Prostate gland (tissue), 2 donors: ENCODE measurements around the gene RBFOX2. TPM values are rescaled to one million over a fixed set of nuclear protein-coding genes. Genes with fewer than 3 reads are reported as not detected.

Experiments
- DNase-seq: peaks from one replicate; pipeline ENCODE4 v3.0.0-alpha.2; 2019; ENCODE audit warnings: low spot score
- H3K27ac ChIP-seq, 2 donors: fragments of 200-600 bp; sonication (generic); 2 replicates each; pipeline ENCODE4 v1.5.1; 2017 to 2019
- H3K27me3 ChIP-seq: fragments of 200-600 bp; sonication (generic); replicated peaks from 2 replicates; pipeline ENCODE4 v1.5.1; 2019; ENCODE audit not compliant: insufficient read depth
- H3K36me3 ChIP-seq, 2 donors: fragments of 200-600 bp; sonication (generic); 1 replicate in 1 of 2; 2 replicates in 1 of 2; pipeline versions ENCODE4 v1.5.1 to v1.8.1; 2017 to 2019
- H3K4me1 ChIP-seq: fragments of 200-600 bp; sonication (generic); replicated peaks from 2 replicates; pipeline ENCODE4 v1.5.1; 2019
- H3K4me3 ChIP-seq, 2 donors: fragments of 200-600 bp; sonication (generic); 2 replicates each; pipeline ENCODE4 v1.5.1; 2017 to 2019
- H3K9me3 ChIP-seq: fragments of 200-600 bp; sonication (generic); 2 replicates; pipeline ENCODE4 v1.5.1; 2017
- POLR2A ChIP-seq: fragments of 450-650 bp; IDR thresholded peaks from one replicate; pipeline ENCODE4 v1.6.1; 2016; ENCODE audit warnings: antibody characterized with exemption, mild to moderate bottlenecking
- POLR2AphosphoS5 ChIP-seq: sonication (generic); formaldehyde crosslinking; IDR thresholded peaks from one replicate; pipeline ENCODE4 v1.6.1; 2017; ENCODE audit warnings: antibody characterized with exemption
- WGBS: methylation state at CpG from one replicate; pipeline ENCODE4 v1.1.5; 2018; 5-methylcytosine and 5-hydroxymethylcytosine counted together
- intact Hi-C: fragments of 100-400 bp; cut with DNase I; formaldehyde crosslinking; loops from one replicate; pipeline ENCODE4 v1.14.2; 2022
- total RNA-seq, 2 donors: library from RNA; depleted of rRNA; stranded (reverse); fragments of >200 nt; gene quantifications; one replicate each; pipeline ENCODE4 v1.1.0, GENCODE V29; 2016
- TF ChIP-seq, protein P1 (sequence below), 4 experiments: fragments of 200-600 bp in 2 of 4; fragments of 450-650 bp in 2 of 4; sonication (generic) in 2 of 4; IDR thresholded peaks; 1 replicate in 3 of 4; 2 replicates in 1 of 4; pipeline ENCODE4 v1.5.1; 2016 to 2019; ENCODE audit warnings: antibody characterized with exemption in 4 of 4, mild to moderate bottlenecking in 2 of 4, moderate library complexity in 2 of 4

The RBFOX2 gene
- total RNA-seq, 2 donors from 2014 or later = 59.8 to 79.4 TPM

DNA sequence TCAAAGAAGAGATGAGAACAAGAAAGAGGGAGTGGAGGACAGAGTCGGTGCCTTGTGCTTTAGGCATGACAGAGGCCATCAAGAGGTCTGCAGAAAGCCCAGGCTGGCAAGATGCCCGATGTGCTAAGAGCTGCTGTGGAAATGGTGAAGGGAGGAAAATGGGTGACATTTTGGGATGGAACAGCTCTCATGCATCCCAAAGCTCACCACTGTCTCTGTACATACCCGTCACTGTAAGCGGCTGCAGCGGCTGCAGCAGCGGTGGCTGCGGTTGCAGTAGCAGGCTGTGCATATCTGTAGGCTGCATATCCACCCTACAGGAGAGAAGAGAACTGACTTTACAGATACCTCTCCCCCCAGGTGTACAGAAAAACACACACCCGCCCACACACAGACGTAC is 282.4 kb downstream of the RBFOX2 start:
- no peak for DNase-seq
- Histone ChIP-seq H3K36me3 (no peaks in the 10 kb centered on the region), H3K4me1 (no peaks in the 10 kb centered on the region), H3K4me3 (no peak overlapping the region), H3K9me3 (no peaks in the 10 kb centered on the region), H3K27ac (no peak overlapping the region), H3K27me3 (no peaks in the 10 kb centered on the region)
- TF ChIP-seq POLR2A = no peak
- no peak for TF ChIP-seq POLR2AphosphoS5
- TF ChIP-seq, protein P1, sequence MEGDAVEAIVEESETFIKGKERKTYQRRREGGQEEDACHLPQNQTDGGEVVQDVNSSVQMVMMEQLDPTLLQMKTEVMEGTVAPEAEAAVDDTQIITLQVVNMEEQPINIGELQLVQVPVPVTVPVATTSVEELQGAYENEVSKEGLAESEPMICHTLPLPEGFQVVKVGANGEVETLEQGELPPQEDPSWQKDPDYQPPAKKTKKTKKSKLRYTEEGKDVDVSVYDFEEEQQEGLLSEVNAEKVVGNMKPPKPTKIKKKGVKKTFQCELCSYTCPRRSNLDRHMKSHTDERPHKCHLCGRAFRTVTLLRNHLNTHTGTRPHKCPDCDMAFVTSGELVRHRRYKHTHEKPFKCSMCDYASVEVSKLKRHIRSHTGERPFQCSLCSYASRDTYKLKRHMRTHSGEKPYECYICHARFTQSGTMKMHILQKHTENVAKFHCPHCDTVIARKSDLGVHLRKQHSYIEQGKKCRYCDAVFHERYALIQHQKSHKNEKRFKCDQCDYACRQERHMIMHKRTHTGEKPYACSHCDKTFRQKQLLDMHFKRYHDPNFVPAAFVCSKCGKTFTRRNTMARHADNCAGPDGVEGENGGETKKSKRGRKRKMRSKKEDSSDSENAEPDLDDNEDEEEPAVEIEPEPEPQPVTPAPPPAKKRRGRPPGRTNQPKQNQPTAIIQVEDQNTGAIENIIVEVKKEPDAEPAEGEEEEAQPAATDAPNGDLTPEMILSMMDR (IDR thresholded peaks at IDR 0.05) = no peak
- intact Hi-C loops = no loop called here
- WGBS = 94% methylated on average over 9 of the region's 9 CpGs

DNA sequence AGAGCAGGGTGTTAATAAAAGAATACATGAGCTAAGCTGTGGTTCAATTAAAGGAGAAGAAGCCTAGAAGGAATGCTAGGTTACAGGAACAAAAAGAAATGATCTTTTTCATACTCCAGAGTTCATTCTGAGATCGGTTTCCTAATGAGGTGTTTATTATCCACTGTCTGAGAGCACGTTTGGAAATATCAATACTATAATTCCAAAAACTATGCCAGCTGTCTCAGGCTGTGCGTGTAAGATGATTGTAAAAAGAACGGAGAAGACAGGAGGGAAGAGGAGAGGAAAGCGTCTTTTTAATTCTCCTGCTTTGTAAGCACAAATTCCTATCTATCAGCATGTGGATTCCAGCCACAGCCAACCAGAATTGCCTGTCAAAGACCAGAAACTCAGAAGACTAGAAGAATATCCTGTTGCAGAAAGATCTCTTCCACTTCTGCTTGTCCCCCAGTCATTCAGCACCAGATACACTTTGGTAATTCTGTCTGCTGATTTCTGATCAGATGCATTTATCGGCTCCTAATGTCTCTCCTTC is 285.2 kb downstream of the RBFOX2 start:
- TF ChIP-seq, protein P1 (IDR thresholded peaks at IDR 0.05) = no peak
- TF ChIP-seq POLR2A = no peak
- no peak for TF ChIP-seq POLR2AphosphoS5
- DNase-seq = no peak
- intact Hi-C loops = no loop called here
- Histone ChIP-seq H3K27ac (no peak overlapping the region), H3K9me3 (no peaks in the 10 kb centered on the region), H3K36me3 (no peaks in the 10 kb centered on the region), H3K4me3 (no peak overlapping the region), H3K27me3 (no peaks in the 10 kb centered on the region), H3K4me1 (no peaks in the 10 kb centered on the region)
- 58% methylated on average over 6 of the region's 6 CpGs for WGBS

DNA sequence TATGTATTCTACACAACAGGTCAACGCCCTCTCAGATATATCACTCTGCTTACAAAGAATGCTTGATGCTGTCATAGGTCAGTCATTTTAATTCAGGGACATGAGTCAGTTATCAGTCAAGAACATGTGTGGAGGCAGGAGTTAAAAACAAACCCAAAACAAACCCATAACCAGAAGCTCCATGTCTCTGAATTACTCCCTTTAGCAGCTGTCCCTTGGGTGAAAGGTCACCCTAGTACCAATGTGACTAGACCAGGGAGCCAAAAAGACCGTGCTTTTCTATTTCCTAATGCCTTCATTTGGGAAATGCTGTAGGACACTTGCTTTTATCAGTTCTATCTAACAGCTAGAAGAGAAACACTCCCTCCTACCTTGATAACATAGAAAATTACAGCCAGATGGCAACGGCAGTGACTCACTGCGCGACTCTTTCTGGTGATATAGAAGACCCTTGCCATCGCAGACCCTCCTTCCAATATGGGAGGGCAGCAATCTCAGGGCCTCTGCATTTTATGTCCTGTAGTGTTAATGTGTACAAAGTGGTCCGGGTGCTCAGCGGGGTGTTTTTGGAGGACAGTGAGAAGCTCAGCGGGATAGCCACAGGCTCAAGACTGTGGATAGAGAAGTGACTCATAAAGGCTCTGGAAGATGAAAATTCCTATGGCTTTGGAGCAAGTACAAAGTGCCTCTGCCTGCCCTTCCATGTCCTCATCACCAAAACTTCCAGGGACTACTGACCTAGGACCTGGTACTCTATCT is 286.1 kb downstream of the RBFOX2 start:
- TF ChIP-seq POLR2A (no peak), POLR2AphosphoS5 (no peak)
- TF ChIP-seq, protein P1 (IDR thresholded peaks at IDR 0.05) = no peak
- 81% methylated on average over 9 of the region's 9 CpGs for WGBS
- Histone ChIP-seq H3K27ac (no peak overlapping the region), H3K4me3 (no peak overlapping the region), H3K36me3 (no peaks in the 10 kb centered on the region), H3K9me3 (no peaks in the 10 kb centered on the region), H3K4me1 (no peaks in the 10 kb centered on the region), H3K27me3 (no peaks in the 10 kb centered on the region)
- intact Hi-C loops = no loop called here
- no peak for DNase-seq

DNA sequence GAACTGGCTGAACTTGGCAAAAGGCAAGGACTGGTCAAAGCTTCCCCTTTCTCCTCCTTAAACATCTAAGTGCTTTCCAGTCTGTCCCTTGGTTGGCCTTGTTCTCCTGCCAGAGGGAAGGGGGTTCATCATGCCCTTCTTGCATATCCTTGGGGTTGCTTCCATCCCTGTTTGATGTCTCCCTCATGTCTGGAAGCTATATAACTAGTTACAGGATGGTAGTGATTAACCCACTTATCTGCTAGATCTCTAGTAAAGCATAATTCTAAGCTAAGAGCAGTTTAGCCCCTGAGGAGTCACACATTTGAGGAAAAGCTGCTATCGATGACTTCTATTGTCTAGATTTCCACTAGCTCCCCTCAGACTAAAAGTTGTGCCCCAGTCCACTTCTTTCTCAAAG is 288.0 kb downstream of the RBFOX2 start:
- Histone ChIP-seq H3K27me3 (no peaks in the 10 kb centered on the region), H3K27ac (no peak overlapping the region), H3K4me3 (no peak overlapping the region), H3K36me3 (no peaks in the 10 kb centered on the region), H3K4me1 (no peaks in the 10 kb centered on the region), H3K9me3 (no peaks in the 10 kb centered on the region)
- intact Hi-C loops = no loop called here
- no peak for DNase-seq
- WGBS = 30% methylated on average over 1 of the region's 1 CpG
- TF ChIP-seq POLR2AphosphoS5 (no peak), POLR2A (no peak)
- TF ChIP-seq, protein P1 (IDR thresholded peaks at IDR 0.05) = no peak

DNA sequence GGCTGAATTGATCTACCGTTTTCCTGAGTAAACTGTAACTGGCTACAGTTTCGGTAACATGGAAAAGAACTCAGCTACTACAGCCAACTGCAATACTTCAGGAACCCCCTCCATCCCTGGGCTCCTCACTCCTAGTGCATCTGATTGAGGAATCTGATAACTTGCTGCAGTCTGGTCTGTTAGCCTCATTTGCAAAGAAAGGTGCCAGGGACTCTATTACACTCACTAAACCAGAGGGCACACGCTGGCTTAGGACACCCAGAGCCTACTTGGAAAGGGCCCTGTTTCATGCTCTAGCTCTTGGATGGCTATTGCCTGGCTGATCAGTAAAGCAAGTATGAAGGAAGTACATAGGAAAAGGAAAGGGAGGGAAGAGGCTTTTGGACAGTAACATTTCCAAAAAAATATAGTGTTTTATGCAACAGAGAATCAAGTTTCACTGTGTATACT is 288.7 kb downstream of the RBFOX2 start:
- Histone ChIP-seq H3K4me1 (no peaks in the 10 kb centered on the region), H3K27ac (no peak overlapping the region), H3K9me3 (no peaks in the 10 kb centered on the region), H3K36me3 (no peaks in the 10 kb centered on the region), H3K4me3 (no peak overlapping the region), H3K27me3 (no peaks in the 10 kb centered on the region)
- WGBS = 45% methylated on average over 3 of the region's 3 CpGs
- TF ChIP-seq, protein P1 (IDR thresholded peaks at IDR 0.05) = no peak
- no peak for TF ChIP-seq POLR2A
- TF ChIP-seq POLR2AphosphoS5 = no peak
- intact Hi-C loops = no loop called here
- no peak for DNase-seq
